Measurements from ENCODE around the gene MICAL3.

MICAL3 gene

DNA sequence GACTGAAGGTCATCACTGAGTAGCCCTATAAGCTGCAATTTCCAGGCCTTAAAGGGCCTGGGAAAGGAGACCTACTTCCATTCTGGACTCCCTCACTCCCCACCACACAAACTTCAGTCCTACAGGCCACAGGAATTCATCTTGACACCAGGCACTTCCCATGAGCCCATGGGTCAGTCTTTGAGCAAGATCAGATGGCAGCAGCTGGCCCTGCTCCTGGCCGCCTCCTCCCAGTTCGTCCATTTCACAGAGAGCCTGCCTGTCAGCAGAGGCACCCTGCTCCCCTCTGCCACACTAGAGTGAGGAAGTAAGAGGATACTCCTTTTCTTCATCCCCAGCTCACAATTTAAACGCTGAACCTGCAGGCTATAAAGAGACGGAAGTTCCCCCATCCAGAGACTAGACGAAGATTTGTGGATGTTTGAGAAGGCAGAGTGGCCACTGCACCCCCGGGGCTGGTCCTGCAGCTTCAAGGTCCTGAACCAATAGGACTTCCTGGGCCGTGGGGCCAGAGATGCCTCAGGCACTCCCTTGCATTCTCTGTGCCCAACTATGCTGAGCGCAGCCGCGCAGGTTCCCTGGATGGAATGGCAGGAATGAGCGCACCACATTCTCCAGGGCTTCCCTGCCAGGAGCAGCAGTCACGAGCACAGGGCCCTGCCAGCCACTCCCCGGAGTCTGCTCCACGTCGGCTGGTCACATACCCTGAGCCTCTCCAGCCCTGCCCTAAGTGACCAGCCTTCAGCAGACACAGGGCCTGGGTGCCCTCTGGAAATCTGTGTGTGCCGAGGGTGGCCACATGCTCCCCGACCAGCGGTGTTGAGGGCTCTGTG lies 216.6 kb downstream of the MICAL3 start:
- DNase-seq: no peak

DNA sequence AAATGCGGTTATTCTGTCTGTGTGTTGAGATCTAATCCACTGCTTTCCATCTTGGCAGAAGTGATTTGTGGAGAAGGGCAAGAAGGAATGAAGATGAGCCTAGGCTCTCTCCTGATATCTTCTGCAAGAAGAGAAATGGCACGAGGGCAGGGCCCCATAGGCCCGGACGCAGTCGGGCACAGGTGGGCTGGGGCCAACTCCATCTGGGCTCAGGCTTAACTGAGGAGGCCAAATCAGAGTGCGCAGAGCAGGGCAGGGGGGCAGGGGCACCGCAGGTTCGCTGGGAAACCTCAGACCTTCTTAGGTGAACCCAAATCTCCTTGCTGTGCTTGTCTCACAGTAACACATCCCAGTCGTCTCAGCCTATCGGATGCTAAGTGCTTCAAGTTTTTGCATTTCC lies 217.3 kb downstream of the MICAL3 start:
- no peak for DNase-seq

DNA sequence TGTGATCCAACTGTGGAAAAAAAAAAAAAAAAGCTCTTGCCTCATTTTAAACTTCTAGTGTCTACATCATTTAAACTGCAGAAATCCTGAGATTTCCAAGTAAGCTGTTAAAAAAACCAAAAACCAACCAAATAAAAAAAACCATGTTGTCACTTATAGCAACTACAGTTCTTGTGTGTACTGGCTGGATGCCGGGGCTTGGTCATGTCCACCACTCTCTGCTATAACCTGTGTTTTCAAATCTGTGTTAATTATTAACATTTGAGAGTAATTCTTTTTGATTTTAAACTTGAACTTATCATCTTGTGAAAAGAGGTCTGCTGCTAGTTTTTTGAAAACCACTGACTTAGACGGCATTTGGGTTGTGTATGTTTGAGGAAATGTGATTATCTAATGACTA lies 217.9 kb downstream of the MICAL3 start:
- DNase-seq: no peak

DNA sequence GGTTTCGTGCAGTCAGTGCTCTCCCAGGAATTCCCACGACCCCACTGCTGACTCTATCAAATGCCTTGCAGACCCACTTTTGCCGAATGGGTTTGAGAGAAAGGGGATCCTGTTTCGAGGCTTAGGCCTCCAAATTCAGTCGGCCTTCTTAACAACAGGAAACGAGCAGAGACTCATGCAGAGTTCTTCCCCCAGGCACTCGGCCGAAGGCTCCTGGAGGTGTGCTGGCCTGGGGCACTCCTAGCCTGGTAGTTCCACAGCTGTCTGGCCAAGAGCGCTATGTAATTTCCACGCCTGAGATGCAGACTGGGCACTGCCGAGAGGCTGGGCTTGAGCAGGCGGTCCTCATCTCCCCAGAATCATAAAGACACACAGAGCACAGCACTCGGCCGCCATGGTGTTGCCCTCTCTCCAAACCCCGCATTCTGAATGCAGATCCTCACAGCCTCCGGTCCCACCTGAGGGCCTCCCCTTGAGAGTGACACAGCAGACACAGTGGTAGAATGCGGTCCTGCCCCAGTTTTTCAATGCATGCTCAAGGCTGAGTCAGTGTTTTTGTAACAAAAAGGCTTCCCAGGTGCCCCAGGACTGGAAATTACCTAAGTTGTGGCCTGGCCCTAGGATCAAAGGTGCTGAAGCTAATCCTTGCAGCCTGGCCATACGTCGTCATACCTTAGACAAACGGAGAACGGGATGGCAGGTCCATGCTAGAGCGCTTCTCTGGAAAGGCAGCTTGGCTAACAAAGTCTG lies 219.9 kb downstream of the MICAL3 start:
- no peak for DNase-seq

DNA sequence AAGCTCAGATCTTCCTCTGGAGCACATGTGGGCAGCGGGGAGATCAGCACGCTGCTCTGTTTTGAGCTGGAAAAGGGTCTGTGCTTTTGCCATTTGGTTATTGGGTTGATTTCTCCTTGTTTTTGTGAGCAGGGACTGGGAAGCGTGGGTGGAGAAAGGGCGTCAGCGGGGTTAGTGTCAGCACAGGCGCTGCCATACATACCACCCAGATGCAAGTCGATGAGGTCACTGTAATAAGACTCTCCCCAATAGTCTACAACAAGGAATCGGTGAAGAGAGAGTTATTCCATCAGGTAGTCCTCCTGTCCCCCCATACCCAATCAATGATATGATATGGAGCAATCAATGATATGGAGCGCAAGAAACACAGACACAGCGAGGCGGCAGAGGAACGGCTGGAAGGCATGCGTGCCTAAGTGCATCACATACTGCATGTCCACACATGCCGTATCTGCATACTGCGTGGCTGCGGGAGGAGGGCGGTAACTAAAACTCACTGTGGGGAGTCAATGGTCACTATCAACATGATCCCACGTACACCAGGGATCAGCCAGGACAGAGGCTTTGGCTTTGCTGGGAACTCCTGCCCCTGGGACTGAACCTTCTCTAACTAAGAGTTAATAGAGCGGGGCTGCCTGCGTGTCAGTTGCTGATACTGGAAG lies 220.6 kb downstream of the MICAL3 start:
- DNase-seq: no peak

DNA sequence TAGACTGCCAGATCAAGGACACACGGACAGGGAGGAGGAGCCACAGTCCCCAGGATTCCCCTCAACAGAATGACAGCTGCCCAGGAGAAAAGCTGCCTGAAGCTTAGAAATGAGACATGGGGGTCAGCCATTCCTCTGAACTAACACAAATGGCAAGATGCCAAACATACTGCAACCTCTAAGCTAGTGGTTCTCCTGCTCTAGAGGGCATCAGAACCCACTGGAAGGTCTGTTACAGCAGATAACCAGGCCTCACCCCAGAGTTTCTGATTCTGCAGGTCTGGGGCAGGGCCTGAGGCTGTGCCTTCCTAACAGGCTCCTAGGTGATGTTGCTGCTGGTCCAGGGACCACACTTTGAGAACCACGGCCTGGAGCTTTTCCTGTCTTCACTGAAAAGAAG lies 221.5 kb downstream of the MICAL3 start:
- no peak for DNase-seq

DNA sequence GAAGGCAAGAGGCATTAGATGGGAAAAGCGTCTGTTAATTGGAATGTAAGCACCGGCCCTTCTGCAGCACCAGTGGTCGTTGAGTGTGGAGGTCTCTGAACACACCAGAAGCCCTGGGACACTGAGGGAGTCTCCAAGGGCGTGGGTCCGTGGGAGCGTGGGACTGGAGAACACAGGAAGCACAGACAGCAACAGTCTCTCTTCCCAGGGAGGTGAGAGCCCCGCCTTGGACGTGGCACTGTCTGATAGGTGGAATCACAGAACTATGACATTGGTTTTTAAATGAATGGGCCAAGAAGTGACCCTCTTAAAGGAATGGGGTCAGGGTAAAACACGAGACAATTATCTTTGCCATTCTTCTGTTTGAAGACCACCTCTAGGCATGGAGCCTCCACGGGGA lies 221.9 kb downstream of the MICAL3 start:
- no peak for DNase-seq

DNA sequence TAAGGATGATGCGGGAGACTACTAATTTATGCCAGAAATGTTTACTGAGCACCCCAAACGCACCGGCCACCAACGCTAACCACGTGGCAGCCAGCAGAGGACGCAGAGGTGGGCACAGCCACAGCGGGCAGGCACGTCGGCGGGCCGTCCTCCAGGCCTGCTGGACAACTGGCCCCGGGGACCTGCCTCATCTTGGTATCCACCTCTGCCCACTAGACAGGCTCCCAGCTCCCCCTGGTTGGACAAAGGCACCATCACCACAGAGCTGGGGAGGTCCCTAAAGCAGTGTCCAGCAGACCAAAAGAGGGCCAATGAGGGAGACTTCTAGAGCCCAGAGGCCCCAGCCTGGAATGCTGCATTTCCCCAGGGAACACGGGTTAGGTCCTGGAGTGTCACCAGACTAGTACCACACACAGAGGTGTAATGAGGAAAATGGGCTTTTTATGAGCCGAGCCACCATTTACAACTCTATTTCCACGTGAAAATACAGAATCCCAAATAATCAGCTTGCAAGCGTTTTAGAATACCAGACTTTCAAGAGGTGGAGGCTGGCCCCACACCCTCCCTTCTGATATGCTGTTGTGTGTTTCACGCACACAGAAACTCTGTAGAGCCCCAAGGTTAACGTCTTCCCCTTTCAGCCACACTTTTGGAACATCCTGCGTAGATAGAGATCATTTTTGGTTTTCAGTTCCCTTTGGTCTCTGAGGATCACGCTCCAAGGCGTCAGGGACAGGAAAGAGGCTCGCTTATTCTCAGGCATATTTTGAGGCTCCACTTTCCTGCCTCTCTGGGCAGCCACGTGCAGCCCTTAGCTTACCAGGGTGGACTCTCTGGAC lies 226.4 kb downstream of the MICAL3 start:
- no peak for DNase-seq

DNA sequence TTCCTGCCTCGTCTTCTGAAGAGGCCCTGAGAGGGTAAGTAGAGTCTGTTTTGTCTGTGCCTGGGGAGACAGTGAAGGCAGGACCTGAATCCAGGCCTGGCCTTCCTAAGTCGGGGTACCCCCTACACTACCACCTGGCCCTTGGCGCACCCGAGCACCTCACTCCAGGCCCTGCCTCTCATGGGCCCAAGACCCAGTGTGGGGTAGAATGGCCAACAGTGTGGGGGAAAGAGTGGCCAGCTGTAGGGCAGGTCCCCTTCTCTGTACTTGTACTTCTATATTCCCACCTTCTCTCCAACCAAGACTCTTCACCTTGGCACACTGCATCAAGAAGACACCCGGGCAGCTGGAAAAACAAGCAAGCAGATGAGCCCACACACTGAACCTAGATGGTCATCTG lies 227.7 kb downstream of the MICAL3 start:
- DNase-seq: no peak

DNA sequence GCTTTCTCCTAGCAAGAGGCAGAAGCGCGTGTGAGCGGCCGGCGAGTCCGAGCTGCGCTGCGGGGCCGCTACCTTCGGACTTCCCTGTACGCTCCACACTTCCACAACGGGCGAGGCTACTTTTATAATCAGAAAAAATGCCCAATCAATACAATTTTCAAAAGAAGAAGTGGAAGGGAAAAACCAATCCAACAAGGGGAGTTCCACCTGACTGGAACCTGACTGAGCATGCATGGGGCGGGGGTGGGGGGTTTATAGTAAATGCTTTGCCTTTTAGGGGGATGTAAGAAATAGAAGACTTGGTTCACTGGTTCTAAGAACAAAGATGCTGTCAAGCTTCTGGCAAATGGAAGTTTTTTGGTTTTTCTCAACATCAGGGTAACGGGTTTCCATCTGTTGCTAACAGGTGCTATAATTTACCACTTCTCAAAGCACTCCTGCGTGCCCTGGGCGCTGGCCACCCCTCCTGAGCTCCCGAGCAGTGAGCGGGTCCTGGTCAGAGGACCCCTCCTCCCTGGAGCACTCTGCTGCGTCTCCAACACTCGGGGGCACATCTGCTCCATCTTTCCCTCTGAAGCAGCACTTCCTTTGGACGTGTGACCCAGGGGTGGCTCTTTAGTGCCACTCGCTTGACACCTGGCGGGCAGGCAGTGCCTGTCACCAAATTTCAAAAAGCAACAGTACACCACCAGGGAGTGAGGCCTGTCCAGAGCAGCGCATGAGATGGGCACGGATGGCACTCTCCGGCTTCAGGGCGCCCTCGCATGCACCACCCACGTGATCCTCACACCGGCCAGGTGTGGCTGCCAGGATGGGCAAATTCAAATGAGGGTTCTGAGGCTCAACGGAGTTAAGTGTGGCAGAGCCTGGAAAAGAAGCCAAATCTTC lies 228.5 kb downstream of the MICAL3 start:
- DNase-seq: no peak

DNA sequence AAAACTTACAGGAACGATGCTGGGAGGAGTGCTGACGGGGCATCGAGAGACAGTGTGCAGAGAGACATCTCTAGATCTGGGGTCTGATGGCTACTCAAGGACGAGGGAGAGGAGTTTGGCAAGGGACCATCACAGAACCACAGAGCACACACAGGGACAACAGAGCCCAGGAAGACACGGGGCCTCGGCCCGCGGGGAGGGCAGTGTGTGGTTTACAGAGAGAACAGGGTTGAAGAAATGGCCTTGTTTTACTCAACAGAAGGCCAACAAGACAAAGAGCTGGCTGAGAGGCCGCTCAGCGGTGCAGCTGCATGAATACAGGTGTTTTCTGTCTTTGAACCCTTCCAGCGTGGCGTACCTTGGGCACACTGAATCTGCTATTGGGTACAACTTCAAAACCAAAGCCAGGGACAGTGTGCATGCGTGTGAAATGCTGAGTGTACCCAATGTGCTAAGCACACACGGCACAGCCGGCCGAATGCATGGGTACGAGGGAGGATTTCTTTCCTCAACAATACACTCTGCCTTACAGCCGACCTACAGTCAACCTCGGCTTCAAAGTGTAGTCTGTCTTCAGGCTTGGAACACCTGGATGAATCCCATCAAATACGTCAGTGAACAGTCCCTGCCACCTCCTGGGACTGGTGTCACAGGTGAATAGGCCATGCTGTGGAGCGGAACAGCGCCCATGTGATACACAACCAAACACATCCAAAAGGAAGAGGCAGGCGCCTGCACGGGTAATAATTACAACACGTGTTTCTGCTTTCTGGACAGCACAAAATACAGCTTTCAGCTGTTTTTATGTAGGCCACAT lies 229.4 kb downstream of the MICAL3 start:
- no peak for DNase-seq

DNA sequence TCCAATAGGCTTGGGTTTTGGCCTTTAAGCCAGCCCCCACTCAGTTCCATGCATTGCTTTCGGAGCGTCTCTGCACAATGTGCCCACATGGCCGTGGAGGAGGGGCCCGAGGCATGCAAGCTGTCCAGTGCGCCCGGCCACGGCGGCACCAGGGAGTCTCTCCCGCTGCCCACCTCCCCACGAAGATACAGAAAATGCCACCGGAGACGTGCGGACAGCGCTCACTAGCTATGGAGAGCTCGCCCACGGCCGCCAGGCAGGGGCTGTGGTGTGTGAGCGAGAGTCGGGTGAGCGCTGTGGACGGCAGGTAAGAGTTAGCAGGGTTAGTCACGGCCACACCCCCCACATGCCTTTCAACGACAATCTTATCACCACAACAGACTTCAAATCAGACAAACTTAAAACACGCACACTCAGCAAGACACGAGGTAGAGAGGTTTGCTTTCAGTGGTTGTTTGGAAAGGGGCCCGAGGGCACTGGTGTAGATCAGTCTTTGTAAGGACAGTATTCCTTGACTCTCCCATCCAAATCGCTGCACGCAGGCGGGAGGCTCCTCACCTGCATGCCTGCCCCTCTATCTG lies 231.4 kb downstream of the MICAL3 start:
- no peak for DNase-seq

DNA sequence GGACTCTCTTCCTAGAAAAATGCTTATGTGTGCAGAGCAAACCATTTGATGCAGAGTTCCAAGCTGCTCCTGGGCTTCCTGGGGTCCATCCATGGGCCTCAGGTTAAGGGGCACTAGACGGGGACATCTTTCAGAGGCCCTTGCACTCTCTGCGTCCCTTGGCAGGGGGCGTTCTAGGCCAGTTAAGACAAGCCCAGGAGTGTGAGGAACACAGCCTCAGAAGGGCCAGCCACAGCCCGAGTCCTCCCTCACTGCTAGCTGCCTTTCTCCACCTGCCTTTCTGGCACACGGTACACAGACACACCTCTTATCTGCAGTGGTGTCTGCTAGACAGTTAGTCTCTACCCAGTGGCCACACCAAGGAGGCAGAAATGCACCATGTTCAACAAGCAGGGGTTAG lies 232.1 kb downstream of the MICAL3 start:
- DNase-seq: no peak

DNA sequence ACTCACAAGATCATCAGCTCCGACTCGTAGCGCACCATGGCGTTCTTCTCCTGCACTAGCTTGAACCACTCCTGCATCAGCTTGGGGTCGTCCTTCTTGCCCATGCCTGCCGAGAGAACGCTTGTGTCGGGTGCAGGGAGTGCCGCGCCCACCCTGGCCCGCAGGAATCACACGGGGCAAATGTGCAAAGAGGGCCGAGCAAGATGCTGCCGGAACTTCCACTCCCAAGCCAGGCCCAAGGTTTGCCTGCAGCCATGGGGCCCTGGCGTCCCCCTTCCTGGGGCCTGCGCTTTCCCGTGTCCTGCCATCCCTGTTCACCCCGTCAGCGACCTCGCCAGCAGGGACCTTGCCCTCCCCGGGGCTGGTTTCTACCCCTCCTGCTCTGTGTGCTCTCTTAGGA lies 233.2 kb downstream of the MICAL3 start:
- DNase-seq: no peak

DNA sequence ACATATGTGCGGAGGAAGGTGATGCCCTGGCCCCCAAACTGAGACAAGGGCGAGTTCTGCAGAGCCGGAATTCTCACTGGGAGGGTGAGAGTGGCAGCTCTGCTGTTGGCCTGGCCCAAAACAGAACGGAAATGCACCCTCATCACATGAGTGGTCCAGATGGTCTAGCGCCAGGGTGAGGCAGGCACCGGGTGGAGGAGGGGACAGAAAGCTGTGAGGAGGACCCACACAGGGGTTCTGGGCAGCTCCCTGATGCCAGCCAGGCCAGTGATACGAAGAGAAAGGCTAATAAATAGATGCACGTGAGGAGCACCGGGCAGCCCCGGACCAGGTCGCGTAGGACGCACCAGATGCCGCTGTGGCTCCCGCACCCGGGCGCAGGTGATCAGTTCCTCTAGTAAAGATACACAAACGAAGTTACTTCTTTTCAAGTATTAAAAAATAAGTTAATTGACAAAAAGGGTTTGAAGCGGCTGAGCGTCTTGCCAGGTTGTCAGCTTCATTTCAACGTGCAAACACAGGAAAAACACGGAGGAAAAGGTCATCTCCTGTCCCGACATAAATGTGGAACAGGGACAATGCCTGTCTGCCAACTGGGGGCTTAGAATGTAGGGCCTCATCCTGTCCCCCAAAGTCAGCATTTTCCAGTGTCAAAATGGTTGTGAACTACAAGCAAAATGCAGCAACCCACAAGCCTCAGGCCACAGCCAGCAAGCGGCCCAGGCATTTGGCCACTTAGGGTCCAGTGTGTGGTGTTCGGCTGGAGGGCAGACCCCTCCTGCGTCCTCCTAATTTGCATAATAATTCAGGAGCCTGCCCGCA lies 234.8 kb downstream of the MICAL3 start:
- DNase-seq: no peak

DNA sequence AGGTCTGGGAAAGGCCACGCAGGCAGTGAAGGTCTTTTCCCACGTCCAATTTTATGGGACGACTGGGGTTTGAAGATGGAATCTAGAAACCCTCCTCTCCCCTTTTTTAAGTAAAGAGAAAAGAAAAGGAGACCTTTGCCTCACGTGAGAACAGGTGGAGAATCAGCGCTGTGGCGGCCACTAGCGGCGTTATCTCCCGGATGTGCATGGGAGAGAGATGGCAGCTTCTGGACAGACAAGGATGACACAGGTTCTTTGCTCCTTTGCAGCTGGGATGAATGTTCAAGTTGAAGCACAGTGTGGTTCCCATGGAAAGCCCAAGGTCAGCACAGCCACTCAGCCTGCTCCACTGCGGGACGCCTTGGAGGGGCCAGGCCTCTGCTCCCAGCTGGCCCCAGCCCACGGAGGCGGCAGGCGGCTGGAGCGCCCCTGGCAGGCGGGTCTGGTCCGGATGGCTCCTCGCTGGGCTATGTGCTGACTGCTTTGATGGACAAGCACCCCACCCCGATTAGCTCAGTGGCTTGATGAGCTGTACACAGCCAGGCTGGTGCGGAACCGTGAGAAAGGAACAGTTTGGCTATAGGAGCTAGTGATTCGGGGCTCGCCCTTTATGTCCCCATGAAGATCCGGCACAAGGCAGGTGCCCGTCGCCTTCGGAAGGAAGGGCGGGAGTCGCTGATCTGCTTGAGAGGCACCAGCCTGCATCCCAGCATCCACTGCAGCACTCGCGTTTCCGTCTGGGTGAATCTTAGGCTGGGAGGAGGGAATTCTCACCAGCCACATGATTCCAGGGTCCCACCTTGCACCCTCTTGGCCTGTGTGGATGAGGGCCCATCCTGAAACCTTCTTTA lies 235.6 kb downstream of the MICAL3 start:
- DNase-seq: no peak

DNA sequence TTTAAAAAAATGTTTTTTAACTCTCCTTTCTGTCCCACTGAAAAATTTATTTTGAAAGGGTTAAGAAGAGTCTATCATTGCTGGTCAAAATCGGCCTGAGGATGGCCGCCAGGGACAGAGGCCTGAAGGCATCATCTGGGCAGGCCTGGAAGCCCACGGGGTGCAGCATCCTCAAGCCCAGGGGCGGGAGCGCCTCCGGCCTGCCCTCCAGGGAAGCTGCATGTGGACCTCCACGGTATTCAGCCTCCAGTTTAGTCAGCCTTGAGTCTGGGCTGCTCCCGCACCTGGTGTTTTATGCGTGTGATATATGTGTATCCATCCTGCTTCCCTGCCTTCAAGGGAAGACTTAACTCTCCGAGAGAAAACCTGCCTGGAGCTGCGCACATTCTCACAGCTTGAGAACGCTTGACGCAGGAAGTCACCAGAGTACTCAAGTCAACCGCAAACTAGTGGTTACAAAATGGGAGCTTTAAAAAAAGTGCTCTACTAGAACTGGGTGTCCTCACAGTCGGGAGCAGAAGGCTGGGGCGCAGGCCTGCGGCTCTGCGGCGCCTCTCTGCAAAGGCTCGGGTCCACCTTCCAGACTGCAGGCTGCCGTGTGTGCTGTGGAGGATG lies 236.5 kb downstream of the MICAL3 start:
- no peak for DNase-seq

DNA sequence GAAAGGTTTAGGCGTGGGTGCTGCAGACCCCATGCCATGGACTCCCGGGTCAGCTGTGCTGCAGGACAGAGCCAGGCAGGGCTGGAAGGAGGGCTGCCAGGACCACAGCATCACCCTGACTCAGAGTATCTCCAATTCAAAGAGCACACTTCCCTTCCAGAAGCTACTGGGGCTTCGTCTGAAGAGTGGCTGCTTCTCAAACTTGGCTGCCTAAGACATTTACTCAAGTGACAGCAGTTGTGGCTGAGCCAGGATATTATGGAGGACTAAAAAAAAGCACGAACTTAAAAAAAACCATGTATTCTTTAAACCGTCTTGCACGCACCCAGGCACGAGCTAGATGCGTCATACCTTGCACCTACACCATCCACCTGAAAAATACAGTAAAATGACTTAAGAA lies 237.1 kb downstream of the MICAL3 start:
- no peak for DNase-seq

All from left hindlimb (tissue), 1 donor.